ENCODE measurements around the gene DCAF11.

DNA sequence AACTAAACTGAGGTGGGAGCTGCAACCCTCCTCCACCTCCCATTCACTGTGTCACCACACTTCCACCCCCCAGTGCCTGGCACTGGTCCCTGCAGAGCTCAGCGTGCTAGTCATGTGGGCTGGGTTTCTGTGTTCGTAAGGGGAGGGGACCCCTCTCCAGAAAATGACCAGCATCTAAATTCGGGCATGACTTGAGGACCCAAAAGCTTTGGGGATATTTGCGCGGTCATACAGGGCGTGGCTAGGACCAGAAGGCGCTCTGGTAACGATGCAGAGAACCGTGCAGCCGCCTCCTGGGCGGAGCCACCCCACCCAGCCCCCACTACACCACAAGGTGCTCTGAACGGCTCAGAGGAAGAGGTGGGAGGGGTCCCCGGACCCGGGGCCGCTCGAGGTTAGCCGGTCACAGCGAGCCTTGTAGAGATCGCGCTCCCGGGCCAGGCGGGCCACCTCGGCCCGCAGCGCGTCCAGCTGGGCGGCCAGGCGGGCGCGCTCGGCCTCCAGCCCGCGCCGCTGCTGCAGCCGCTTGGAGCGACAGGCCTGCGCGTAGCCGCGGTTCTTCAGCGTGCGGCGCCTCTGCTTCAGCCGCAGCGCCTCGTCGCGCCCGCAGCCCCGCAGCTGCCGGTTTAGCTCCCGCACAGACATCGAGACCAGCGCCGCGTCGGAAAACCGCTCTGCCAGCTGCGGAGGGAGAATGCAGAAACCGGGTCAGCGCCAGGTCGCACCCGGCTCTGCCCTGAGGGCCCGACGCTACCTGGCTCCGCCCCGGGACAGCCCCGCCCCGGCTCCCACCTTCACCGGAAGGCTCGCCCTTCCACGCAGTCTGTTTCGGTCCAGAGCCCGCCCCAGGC lies 33.5 kb upstream of the DCAF11 start:
- TF ChIP-seq, protein P1, sequence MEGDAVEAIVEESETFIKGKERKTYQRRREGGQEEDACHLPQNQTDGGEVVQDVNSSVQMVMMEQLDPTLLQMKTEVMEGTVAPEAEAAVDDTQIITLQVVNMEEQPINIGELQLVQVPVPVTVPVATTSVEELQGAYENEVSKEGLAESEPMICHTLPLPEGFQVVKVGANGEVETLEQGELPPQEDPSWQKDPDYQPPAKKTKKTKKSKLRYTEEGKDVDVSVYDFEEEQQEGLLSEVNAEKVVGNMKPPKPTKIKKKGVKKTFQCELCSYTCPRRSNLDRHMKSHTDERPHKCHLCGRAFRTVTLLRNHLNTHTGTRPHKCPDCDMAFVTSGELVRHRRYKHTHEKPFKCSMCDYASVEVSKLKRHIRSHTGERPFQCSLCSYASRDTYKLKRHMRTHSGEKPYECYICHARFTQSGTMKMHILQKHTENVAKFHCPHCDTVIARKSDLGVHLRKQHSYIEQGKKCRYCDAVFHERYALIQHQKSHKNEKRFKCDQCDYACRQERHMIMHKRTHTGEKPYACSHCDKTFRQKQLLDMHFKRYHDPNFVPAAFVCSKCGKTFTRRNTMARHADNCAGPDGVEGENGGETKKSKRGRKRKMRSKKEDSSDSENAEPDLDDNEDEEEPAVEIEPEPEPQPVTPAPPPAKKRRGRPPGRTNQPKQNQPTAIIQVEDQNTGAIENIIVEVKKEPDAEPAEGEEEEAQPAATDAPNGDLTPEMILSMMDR (IDR thresholded peaks at IDR 0.05; ENCODE audit: low read length), result no peak; the same call in 1 of the 2 replicates
- TF ChIP-seq EZH2 (IDR thresholded peaks at IDR 0.05; ENCODE audit: borderline replicate concordance, low read length), result no peak

Measured in OCI-LY1 (cell line).